ENCODE measurements around the gene CPXM2.

The CPXM2 gene

GRCh38 chr10:123761666-123762230 is 129.9 kb downstream of the CPXM2 start:
- Histone ChIP-seq H3K4me3 (ENCODE audit: insufficient read depth, low read length, poor library complexity, severe bottlenecking) (no peak overlapping the region), H3K9me2 (replicated peaks; ENCODE audit: insufficient read depth, low read length) (no peaks in the 10 kb centered on the region), H3K9ac (ENCODE audit: low read length) (no peak overlapping the region), H3K79me2 (ENCODE audit: insufficient read depth, low read length) (no peaks in the 10 kb centered on the region), H3K27ac (ENCODE audit: low read depth, low read length) (no peak overlapping the region), H3F3A (ENCODE audit: insufficient read depth) (no peaks in the 10 kb centered on the region), H2AFZ (ENCODE audit: low read depth, low read length, severe bottlenecking) (no peak overlapping the region), H3K9me3 (ENCODE audit: insufficient read depth, low read length) (no peaks in the 10 kb centered on the region), H4K20me1 (ENCODE audit: low read depth, low read length) (no peaks in the 10 kb centered on the region), H3K4me2 (ENCODE audit: low read depth, low read length, poor library complexity, severe bottlenecking) (no peak overlapping the region), H3K36me3 (ENCODE audit: low read length) (no peaks in the 10 kb centered on the region), H3K27me3 (ENCODE audit: low read length) (no peaks in the 10 kb centered on the region)
- no peak for TF ChIP-seq EZH2phosphoT487 (conservative IDR thresholded peaks at IDR 0.05; ENCODE audit: low read length)
- TF ChIP-seq, protein P1, sequence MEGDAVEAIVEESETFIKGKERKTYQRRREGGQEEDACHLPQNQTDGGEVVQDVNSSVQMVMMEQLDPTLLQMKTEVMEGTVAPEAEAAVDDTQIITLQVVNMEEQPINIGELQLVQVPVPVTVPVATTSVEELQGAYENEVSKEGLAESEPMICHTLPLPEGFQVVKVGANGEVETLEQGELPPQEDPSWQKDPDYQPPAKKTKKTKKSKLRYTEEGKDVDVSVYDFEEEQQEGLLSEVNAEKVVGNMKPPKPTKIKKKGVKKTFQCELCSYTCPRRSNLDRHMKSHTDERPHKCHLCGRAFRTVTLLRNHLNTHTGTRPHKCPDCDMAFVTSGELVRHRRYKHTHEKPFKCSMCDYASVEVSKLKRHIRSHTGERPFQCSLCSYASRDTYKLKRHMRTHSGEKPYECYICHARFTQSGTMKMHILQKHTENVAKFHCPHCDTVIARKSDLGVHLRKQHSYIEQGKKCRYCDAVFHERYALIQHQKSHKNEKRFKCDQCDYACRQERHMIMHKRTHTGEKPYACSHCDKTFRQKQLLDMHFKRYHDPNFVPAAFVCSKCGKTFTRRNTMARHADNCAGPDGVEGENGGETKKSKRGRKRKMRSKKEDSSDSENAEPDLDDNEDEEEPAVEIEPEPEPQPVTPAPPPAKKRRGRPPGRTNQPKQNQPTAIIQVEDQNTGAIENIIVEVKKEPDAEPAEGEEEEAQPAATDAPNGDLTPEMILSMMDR (IDR thresholded peaks at IDR 0.05; ENCODE audit: insufficient read depth, low read length, poor library complexity, severe bottlenecking), result no peak

- no peaks in the 10 kb centered on the region for H3K79me2 ChIP-seq (ENCODE audit: insufficient read depth, low read length)
- no peaks in the 10 kb centered on the region for H3K9me3 ChIP-seq (ENCODE audit: insufficient read depth, low read length)
- no peak overlapping the region for H2AFZ ChIP-seq (ENCODE audit: low read depth, low read length, severe bottlenecking)
- TF ChIP-seq EZH2phosphoT487 (conservative IDR thresholded peaks at IDR 0.05; ENCODE audit: low read length), result no peak
- TF ChIP-seq, protein P1 (IDR thresholded peaks at IDR 0.05; ENCODE audit: insufficient read depth, low read length, poor library complexity, severe bottlenecking), result no peak
- no peaks in the 10 kb centered on the region for H3K9me2 ChIP-seq (replicated peaks; ENCODE audit: insufficient read depth, low read length)
- H3K27me3 ChIP-seq (ENCODE audit: low read length), result no peaks in the 10 kb centered on the region
- no peaks in the 10 kb centered on the region for H3F3A ChIP-seq (ENCODE audit: insufficient read depth)
- H3K4me2 ChIP-seq (ENCODE audit: low read depth, low read length, poor library complexity, severe bottlenecking), result no peak overlapping the region
- no peaks in the 10 kb centered on the region for H3K36me3 ChIP-seq (ENCODE audit: low read length)
- H4K20me1 ChIP-seq (ENCODE audit: low read depth, low read length), result no peaks in the 10 kb centered on the region
- H3K9ac ChIP-seq (ENCODE audit: low read length), result no peak overlapping the region
- no peak overlapping the region for H3K4me3 ChIP-seq (ENCODE audit: insufficient read depth, low read length, poor library complexity, severe bottlenecking)
- H3K27ac ChIP-seq (ENCODE audit: low read depth, low read length), result no peak overlapping the region
These were observed 130.6 kb downstream of the CPXM2 start for GRCh38 chr10:123761038-123761428.

DNA sequence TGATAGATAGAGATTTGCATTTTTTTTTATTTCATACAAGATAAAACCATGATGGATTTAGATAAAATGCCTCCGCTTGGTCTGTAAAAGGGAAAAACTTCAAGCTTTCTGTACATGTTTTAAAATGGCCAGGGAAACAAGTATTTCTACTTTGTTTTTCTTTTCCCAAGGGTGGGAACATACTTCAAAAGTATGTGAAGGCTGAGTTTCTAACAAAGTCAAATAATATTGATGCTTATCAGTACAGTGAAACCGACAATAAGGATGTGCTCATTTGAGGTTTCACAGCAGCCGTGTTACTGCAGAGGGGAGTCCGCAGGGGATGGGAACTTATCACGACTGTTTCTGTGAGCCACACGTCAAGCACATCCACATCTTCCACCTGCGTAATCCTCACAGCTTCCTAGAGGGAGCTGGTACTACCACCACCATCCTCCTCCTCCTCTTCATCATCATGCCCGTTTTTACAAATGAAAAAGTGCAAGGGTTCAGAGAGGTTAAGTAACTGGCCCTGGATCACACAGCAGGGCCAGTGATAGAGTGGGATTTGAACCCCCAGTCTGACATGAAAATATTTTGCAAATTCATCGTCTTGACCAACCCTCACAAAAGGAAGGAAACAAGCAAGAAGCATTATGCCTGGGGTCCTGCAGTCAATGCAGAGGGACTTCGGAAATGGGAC is 131.1 kb downstream of the CPXM2 start:
- Histone ChIP-seq H3F3A (ENCODE audit: insufficient read depth) (no peaks in the 10 kb centered on the region), H3K4me3 (ENCODE audit: insufficient read depth, low read length, poor library complexity, severe bottlenecking) (no peak overlapping the region), H3K9me3 (ENCODE audit: insufficient read depth, low read length) (no peaks in the 10 kb centered on the region), H3K9me2 (replicated peaks; ENCODE audit: insufficient read depth, low read length) (no peaks in the 10 kb centered on the region), H3K4me2 (ENCODE audit: low read depth, low read length, poor library complexity, severe bottlenecking) (no peak overlapping the region), H4K20me1 (ENCODE audit: low read depth, low read length) (no peaks in the 10 kb centered on the region), H3K27ac (ENCODE audit: low read depth, low read length) (no peak overlapping the region), H3K79me2 (ENCODE audit: insufficient read depth, low read length) (no peaks in the 10 kb centered on the region), H2AFZ (ENCODE audit: low read depth, low read length, severe bottlenecking) (no peak overlapping the region), H3K36me3 (ENCODE audit: low read length) (no peaks in the 10 kb centered on the region), H3K27me3 (ENCODE audit: low read length) (no peaks in the 10 kb centered on the region), H3K9ac (ENCODE audit: low read length) (no peak overlapping the region)
- TF ChIP-seq, protein P1 (IDR thresholded peaks at IDR 0.05; ENCODE audit: insufficient read depth, low read length, poor library complexity, severe bottlenecking), result no peak
- TF ChIP-seq EZH2phosphoT487 (conservative IDR thresholded peaks at IDR 0.05; ENCODE audit: low read length), result no peak

All from SU-DHL-6 (cell line).